ENCODE measurements around the gene EHF.

GRCh38 chr11:34604911-34605310, 16.0 kb upstream of the EHF start:
- TF ChIP-seq, protein P1, sequence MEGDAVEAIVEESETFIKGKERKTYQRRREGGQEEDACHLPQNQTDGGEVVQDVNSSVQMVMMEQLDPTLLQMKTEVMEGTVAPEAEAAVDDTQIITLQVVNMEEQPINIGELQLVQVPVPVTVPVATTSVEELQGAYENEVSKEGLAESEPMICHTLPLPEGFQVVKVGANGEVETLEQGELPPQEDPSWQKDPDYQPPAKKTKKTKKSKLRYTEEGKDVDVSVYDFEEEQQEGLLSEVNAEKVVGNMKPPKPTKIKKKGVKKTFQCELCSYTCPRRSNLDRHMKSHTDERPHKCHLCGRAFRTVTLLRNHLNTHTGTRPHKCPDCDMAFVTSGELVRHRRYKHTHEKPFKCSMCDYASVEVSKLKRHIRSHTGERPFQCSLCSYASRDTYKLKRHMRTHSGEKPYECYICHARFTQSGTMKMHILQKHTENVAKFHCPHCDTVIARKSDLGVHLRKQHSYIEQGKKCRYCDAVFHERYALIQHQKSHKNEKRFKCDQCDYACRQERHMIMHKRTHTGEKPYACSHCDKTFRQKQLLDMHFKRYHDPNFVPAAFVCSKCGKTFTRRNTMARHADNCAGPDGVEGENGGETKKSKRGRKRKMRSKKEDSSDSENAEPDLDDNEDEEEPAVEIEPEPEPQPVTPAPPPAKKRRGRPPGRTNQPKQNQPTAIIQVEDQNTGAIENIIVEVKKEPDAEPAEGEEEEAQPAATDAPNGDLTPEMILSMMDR (IDR thresholded peaks at IDR 0.05) = no peak
- TF ChIP-seq POLR2AphosphoS5 (IDR thresholded peaks at IDR 0.05) = no peak

All from stomach (tissue), 4 donors.